GM06990 (cell line): Measurements from ENCODE around the gene PPP1R37.

Experiments
- DNase-seq: peaks from one replicate; pipeline ENCODE4 v3.0.0-alpha.2; 2011; ENCODE audit not compliant: insufficient read length; ENCODE audit errors: extremely low read depth
- H3K27me3 ChIP-seq: replicated peaks from 2 replicates; pipeline ENCODE4 v1.6.0; 2011; ENCODE audit warnings: low read length; ENCODE audit not compliant: control insufficient read depth, insufficient read depth
- H3K36me3 ChIP-seq: 2 replicates; pipeline ENCODE4 v1.5.1; 2011; ENCODE audit warnings: low read length; ENCODE audit not compliant: control insufficient read depth, insufficient read depth
- H3K4me3 ChIP-seq: replicated peaks from 2 replicates; pipeline ENCODE4 v1.5.1; 2011; ENCODE audit warnings: low read depth, mild to moderate bottlenecking, control low read depth, low read length
- CTCF ChIP-seq: IDR thresholded peaks from 2 replicates; pipeline ENCODE4 v1.5.1; 2011; ENCODE audit warnings: low read length, control low read depth, mild to moderate bottlenecking, inconsistent platforms; ENCODE audit not compliant: insufficient read depth, poor library complexity, severe bottlenecking

Gene PPP1R37

GRCh38 chr19:45172173-45172572 lies 79.2 kb downstream of the PPP1R37 start:
- Histone ChIP-seq H3K36me3 (peaks cover 5% of the 10 kb centered on the region), H3K27me3 (no peaks in the 10 kb centered on the region), H3K4me3 (no peak overlapping the region)
- DNase-seq: no peak
- TF ChIP-seq CTCF: no peak

- no peak for DNase-seq
- H3K36me3 ChIP-seq: peaks cover 5% of the 10 kb centered on the region
- no peaks in the 10 kb centered on the region for H3K27me3 ChIP-seq
- no peak overlapping the region for H3K4me3 ChIP-seq
- no peak for TF ChIP-seq CTCF
These were observed 79.7 kb downstream of the PPP1R37 start for GRCh38 chr19:45172611-45173208.

DNA sequence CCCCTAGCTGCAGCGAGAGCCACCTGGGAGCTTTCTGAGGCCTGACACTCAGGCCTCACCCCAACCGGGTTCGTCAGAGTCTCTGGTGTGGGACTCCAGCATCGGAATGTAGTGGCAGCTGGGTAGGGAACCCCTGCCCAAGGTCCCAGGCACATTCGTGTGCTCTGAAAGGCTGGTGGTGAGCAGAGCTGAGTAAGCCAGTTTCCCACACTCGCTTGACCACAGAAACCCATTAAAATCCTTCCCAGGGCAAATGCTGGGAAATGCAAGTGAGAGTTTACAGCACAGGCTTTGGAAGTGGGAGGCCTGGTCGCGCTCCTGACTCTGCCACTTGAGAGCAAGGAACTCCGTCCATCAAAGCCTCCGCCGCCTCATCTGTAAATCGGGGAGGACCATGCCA lies 80.8 kb downstream of the PPP1R37 start:
- TF ChIP-seq CTCF: no peak
- no peak overlapping the region for H3K4me3 ChIP-seq
- H3K36me3 ChIP-seq: peaks cover 4% of the 10 kb centered on the region
- DNase-seq: no peak
- no peaks in the 10 kb centered on the region for H3K27me3 ChIP-seq

- Histone ChIP-seq H3K4me3 (no peak overlapping the region), H3K27me3 (no peaks in the 10 kb centered on the region), H3K36me3 (no peaks in the 10 kb centered on the region; the same call in 1 of the 2 replicates)
- no peak for TF ChIP-seq CTCF
- DNase-seq: no peak
These were observed 82.8 kb downstream of the PPP1R37 start for GRCh38 chr19:45175515-45176345.

DNA sequence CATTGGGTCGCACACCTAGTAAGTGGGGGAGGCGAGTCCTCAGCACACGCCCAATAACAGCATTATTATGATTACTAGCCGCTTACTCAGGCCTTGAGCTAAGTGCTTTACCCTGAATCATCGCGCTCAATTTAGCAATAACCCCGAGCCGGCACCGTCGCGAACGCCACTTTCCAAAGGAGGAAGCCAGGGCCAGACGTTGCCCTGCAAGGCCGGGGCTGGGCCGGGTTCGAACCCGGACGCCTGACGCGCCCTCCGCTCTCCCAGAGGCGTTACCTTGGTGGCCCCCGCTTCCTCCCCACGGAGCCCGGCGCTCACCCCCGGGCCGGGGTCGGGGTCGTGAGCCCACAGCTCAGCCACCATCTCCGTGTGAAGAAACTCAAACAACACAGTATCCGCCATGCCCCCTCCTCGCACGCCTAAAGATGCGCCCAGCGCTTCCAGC lies 84.9 kb downstream of the PPP1R37 start, which contains the start of gene TRAPPC6A:
TRAPPC6A (minus strand) TSS at position 421 of the 445 bp plus-strand sequence; CDS start at position 402, 19 bp downstream.
- H3K27me3 ChIP-seq: no peaks in the 10 kb centered on the region
- TF ChIP-seq CTCF: no peak
- H3K36me3 ChIP-seq: no peaks in the 10 kb centered on the region; the same call in none of the 2 replicates
- peak within 1 kb of the TSS; percentile 93 for H3K4me3 ChIP-seq
- no peak for DNase-seq
